Activated T-helper 2 cell treated with anti-CD3 and anti-CD28 coated beads, Interferon-gamma antibody, Interleukin-2, Interleukin-4, amounts not matched to agents 10 μg/mL and 5 μg/mL and 100 μg/mL, durations not matched to agents 14 hours and 24 hours and 36 hours (primary cell): ENCODE data around the gene SLC51B. TPM values are rescaled to one million over a fixed set of nuclear protein-coding genes. Genes with fewer than 3 reads are reported as not detected.

ENCODE experiments used
- DNase-seq: peaks from one replicate; pipeline ENCODE4 v3.0.0; 2021; ENCODE audit warnings: low spot score
- H3K27ac Mint-ChIP-seq: one replicate; pipeline ENCODE4 v1.8.0; 2021; ENCODE audit warnings: mixed read lengths
- H3K27me3 Mint-ChIP-seq: one replicate; pipeline ENCODE4 v1.8.0; 2021; ENCODE audit warnings: low read depth, mixed read lengths
- H3K36me3 Mint-ChIP-seq: one replicate; pipeline ENCODE4 v1.8.0; 2021; ENCODE audit warnings: low read depth, mixed read lengths
- H3K4me1 Mint-ChIP-seq: one replicate; pipeline ENCODE4 v1.8.0; 2021; ENCODE audit warnings: low read depth, mixed read lengths
- H3K4me3 Mint-ChIP-seq: one replicate; pipeline ENCODE4 v1.8.0; 2021; ENCODE audit warnings: low read depth, mild to moderate bottlenecking, moderate library complexity, mixed read lengths
- H3K9me3 Mint-ChIP-seq: one replicate; pipeline ENCODE4 v1.8.0; 2021; ENCODE audit warnings: mixed read lengths
- intact Hi-C: fragments of 100-400 bp; cut with micrococcal nuclease; formaldehyde crosslinking; loops from one replicate; pipeline ENCODE4 v1.15.1; 2023
- total RNA-seq: library from RNA; stranded (reverse); gene quantifications from 2 replicates; pipeline ENCODE4 v1.2.3, GENCODE V29; 2022

SLC51B gene
- total RNA-seq, 1 donor from 2014 or later = not detected

GRCh38 chr15:65060641-65061397, 15.6 kb downstream of the SLC51B start:
- Mint-ChIP-seq H3K27me3 (peaks cover 18% of the 10 kb centered on the region), H3K4me1 (peaks cover under 1% of the 10 kb centered on the region), H3K9me3 (no peaks in the 10 kb centered on the region), H3K27ac (no peak overlapping the region), H3K36me3 (no peaks in the 10 kb centered on the region), H3K4me3 (no peak overlapping the region)
- no peak for DNase-seq
- intact Hi-C loops = no loop called here

- no peak overlapping the region for H3K27ac Mint-ChIP-seq
- DNase-seq = no peak
- H3K4me3 Mint-ChIP-seq = no peak overlapping the region
- H3K27me3 Mint-ChIP-seq = peaks cover 30% of the 10 kb centered on the region
- intact Hi-C loops = no loop called here
- H3K36me3 Mint-ChIP-seq = no peaks in the 10 kb centered on the region
- H3K9me3 Mint-ChIP-seq = no peaks in the 10 kb centered on the region
- no peaks in the 10 kb centered on the region for H3K4me1 Mint-ChIP-seq
These were observed 16.9 kb downstream of the SLC51B start for GRCh38 chr15:65062061-65062460.

GRCh38 chr15:65062726-65063125, 17.5 kb downstream of the SLC51B start:
- H3K27me3 Mint-ChIP-seq = peaks cover 34% of the 10 kb centered on the region
- intact Hi-C loops = no loop called here
- H3K4me3 Mint-ChIP-seq = no peak overlapping the region
- no peaks in the 10 kb centered on the region for H3K9me3 Mint-ChIP-seq
- H3K36me3 Mint-ChIP-seq = no peaks in the 10 kb centered on the region
- H3K27ac Mint-ChIP-seq = no peak overlapping the region
- no peak for DNase-seq
- H3K4me1 Mint-ChIP-seq = peaks cover 2% of the 10 kb centered on the region

- DNase-seq = no peak
- H3K27ac Mint-ChIP-seq = no peak overlapping the region
- H3K4me3 Mint-ChIP-seq = no peak overlapping the region
- no peaks in the 10 kb centered on the region for H3K36me3 Mint-ChIP-seq
- peaks cover 53% of the 10 kb centered on the region for H3K27me3 Mint-ChIP-seq
- H3K9me3 Mint-ChIP-seq = no peaks in the 10 kb centered on the region
- H3K4me1 Mint-ChIP-seq = peaks cover 2% of the 10 kb centered on the region
- intact Hi-C loops = no loop called here
These were observed 20.9 kb downstream of the SLC51B start for GRCh38 chr15:65066001-65066634.

- Mint-ChIP-seq H3K27ac (no peak overlapping the region), H3K9me3 (no peaks in the 10 kb centered on the region), H3K36me3 (no peaks in the 10 kb centered on the region), H3K27me3 (peaks cover 53% of the 10 kb centered on the region), H3K4me1 (peaks cover 2% of the 10 kb centered on the region), H3K4me3 (no peak overlapping the region)
- intact Hi-C loops = no loop called here
- no peak for DNase-seq
These were observed 21.6 kb downstream of the SLC51B start for GRCh38 chr15:65066635-65067316.

- DNase-seq = no peak
- Mint-ChIP-seq H3K27me3 (peaks cover 53% of the 10 kb centered on the region), H3K36me3 (no peaks in the 10 kb centered on the region), H3K4me1 (peaks cover 2% of the 10 kb centered on the region), H3K4me3 (no peak overlapping the region), H3K9me3 (no peaks in the 10 kb centered on the region), H3K27ac (no peak overlapping the region)
- intact Hi-C loops = no loop called here
These were observed 22.1 kb downstream of the SLC51B start for GRCh38 chr15:65067317-65067644.

- Mint-ChIP-seq H3K27me3 (peaks cover 53% of the 10 kb centered on the region), H3K4me1 (peaks cover 2% of the 10 kb centered on the region), H3K9me3 (no peaks in the 10 kb centered on the region), H3K27ac (no peak within 1 kb of the TSS), H3K4me3 (no peak within 1 kb of the TSS), H3K36me3 (no peaks in the 10 kb centered on the region)
- DNase-seq = no peak
- intact Hi-C loops = no loop called here
These were observed 22.6 kb downstream of the SLC51B start, which contains the start of gene RASL12 for GRCh38 chr15:65067645-65068402. Gene RASL12 (minus strand): TSS chr15:65067991. CDS start chr15:65067835, 156 bp downstream.

GRCh38 chr15:65068403-65068788, 23.2 kb downstream of the SLC51B start:
- intact Hi-C loops = no loop called here
- no peaks in the 10 kb centered on the region for H3K36me3 Mint-ChIP-seq
- H3K27me3 Mint-ChIP-seq = peaks cover 51% of the 10 kb centered on the region
- peaks cover 2% of the 10 kb centered on the region for H3K4me1 Mint-ChIP-seq
- no peak overlapping the region for H3K4me3 Mint-ChIP-seq
- H3K27ac Mint-ChIP-seq = no peak overlapping the region
- DNase-seq = no peak
- H3K9me3 Mint-ChIP-seq = no peaks in the 10 kb centered on the region

GRCh38 chr15:65069179-65069578, 24.0 kb downstream of the SLC51B start:
- no peak overlapping the region for H3K27ac Mint-ChIP-seq
- no peak for DNase-seq
- H3K9me3 Mint-ChIP-seq = no peaks in the 10 kb centered on the region
- intact Hi-C loops = no loop called here
- peaks cover 2% of the 10 kb centered on the region for H3K4me1 Mint-ChIP-seq
- no peak overlapping the region for H3K4me3 Mint-ChIP-seq
- H3K27me3 Mint-ChIP-seq = peaks cover 45% of the 10 kb centered on the region
- no peaks in the 10 kb centered on the region for H3K36me3 Mint-ChIP-seq

- H3K36me3 Mint-ChIP-seq = no peaks in the 10 kb centered on the region
- H3K4me3 Mint-ChIP-seq = no peak overlapping the region
- intact Hi-C loops = no loop called here
- no peak for DNase-seq
- H3K27ac Mint-ChIP-seq = no peak overlapping the region
- H3K27me3 Mint-ChIP-seq = peaks cover 44% of the 10 kb centered on the region
- H3K4me1 Mint-ChIP-seq = peaks cover 2% of the 10 kb centered on the region
- H3K9me3 Mint-ChIP-seq = no peaks in the 10 kb centered on the region
These were observed 24.8 kb downstream of the SLC51B start for GRCh38 chr15:65069779-65070546.

GRCh38 chr15:65071381-65071811, 26.2 kb downstream of the SLC51B start:
- Mint-ChIP-seq H3K9me3 (no peaks in the 10 kb centered on the region), H3K27me3 (peaks cover 30% of the 10 kb centered on the region), H3K4me3 (no peak overlapping the region), H3K4me1 (peaks cover 2% of the 10 kb centered on the region), H3K36me3 (no peaks in the 10 kb centered on the region), H3K27ac (no peak overlapping the region)
- intact Hi-C loops = no loop called here
- DNase-seq = no peak

GRCh38 chr15:65072027-65072426, 26.8 kb downstream of the SLC51B start:
- H3K4me1 Mint-ChIP-seq = peaks cover 2% of the 10 kb centered on the region
- peaks cover 24% of the 10 kb centered on the region for H3K27me3 Mint-ChIP-seq
- no peak for DNase-seq
- no peaks in the 10 kb centered on the region for H3K9me3 Mint-ChIP-seq
- no peaks in the 10 kb centered on the region for H3K36me3 Mint-ChIP-seq
- H3K27ac Mint-ChIP-seq = no peak overlapping the region
- no peak overlapping the region for H3K4me3 Mint-ChIP-seq
- intact Hi-C loops = no loop called here
